ENCODE data around the gene ACVR2B. TPM values are rescaled to one million over a fixed set of nuclear protein-coding genes. Genes with fewer than 3 reads are reported as not detected.

Gene ACVR2B
- total and polyA plus RNA-seq, 2 experiments from 2014 or later = 27.9 to 98.7 TPM

DNA sequence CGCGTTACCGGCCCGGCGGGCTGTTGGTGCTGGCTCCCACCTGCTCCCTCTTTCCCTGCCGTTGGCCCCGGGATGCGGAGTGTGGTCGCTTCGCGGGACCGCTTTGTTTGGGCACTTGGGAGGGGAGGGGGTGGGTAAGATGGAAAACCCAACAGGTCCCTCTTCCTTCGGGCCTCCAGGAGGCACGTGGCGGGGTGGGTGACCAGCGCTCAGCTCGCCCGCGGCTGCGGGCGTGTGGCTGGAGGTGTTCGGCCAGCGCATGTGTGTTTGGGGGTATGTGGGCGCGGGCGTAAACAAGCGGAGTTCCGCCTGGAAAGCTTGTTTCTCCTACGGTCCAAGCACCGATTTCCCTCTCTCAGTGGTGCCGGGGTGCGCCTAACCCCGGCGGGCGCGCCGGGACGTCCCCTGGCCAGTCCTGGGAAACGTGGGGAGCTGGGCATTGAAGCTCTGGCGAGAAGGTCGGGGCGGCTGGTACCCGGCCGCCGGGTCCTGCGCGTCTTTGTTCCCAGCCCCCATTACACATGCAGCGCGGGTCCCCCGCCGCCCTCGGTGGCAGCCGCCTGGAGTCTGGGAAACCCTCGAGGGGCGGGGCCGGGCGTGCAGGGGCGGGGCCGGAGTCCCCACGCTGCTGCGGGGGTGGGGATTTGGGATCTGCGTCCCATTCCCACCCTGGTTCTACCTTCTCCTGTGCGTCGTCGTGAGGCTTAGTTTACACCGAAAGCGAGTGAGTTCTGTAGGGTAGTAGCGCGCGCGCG, 1.4 kb downstream of the ACVR2B start:
- H3K4me1 Mint-ChIP-seq = peaks cover 45% of the 10 kb centered on the region
- DNase-seq (ENCODE audit: low spot score) = peak; percentile 89

More for the DNA sequence above, 1.4 kb downstream of the ACVR2B start:
- peak; percentile 54 for ATAC-seq
- Mint-ChIP-seq H3K27me3 (ENCODE audit: insufficient read depth, low read depth, poor library complexity) (peaks cover 14% of the 10 kb centered on the region), H3K4me3 (peak overlapping the region; percentile 99), H3K27ac (peak overlapping the region; percentile 100), H3K9me3 (peaks cover 11% of the 10 kb centered on the region), H3K36me3 (ENCODE audit: low read depth) (peaks cover 15% of the 10 kb centered on the region)
- Histone ChIP-seq H3F3A (replicated peaks; ENCODE audit: low read depth) (peaks cover 14% of the 10 kb centered on the region), H3K27ac (ENCODE audit: low read depth) (peak overlapping the region; percentile 91), H3K9me2 (ENCODE audit: insufficient read depth) (no peaks in the 10 kb centered on the region), H3K79me2 (replicated peaks; ENCODE audit: insufficient read depth) (peaks cover 52% of the 10 kb centered on the region), H3K27me3 (ENCODE audit: insufficient read depth) (no peaks in the 10 kb centered on the region), H3K4me2 (peak overlapping the region; percentile 91), H3K4me1 (ENCODE audit: insufficient read depth) (peaks cover 32% of the 10 kb centered on the region), H4K20me1 (replicated peaks; ENCODE audit: insufficient read depth) (peaks cover 38% of the 10 kb centered on the region), H2AFZ (no peak overlapping the region), H3K4me3 (peak overlapping the region; percentile 94), H3K36me3 (ENCODE audit: insufficient read depth) (no peaks in the 10 kb centered on the region)
- TF ChIP-seq CREB1 (CRISPR knock-in tag; IDR thresholded peaks at IDR 0.05; ENCODE audit: low read depth) (0 out of 2 replicates have a peak, but pooled peaks have one; percentile 49), POLR2AphosphoS5 (IDR thresholded peaks at IDR 0.05; ENCODE audit: low read depth) (peak; percentile 80), JUNB (IDR thresholded peaks at IDR 0.05; ENCODE audit: unreplicated experiment) (no peak), ZNF114 (CRISPR knock-in tag; IDR thresholded peaks at IDR 0.05) (no peak), EZH2 (IDR thresholded peaks at IDR 0.05; ENCODE audit: low read depth, unreplicated experiment) (no peak), EZH2phosphoT487 (IDR thresholded peaks at IDR 0.05; ENCODE audit: unreplicated experiment) (no peak)
- TF ChIP-seq, protein P1, sequence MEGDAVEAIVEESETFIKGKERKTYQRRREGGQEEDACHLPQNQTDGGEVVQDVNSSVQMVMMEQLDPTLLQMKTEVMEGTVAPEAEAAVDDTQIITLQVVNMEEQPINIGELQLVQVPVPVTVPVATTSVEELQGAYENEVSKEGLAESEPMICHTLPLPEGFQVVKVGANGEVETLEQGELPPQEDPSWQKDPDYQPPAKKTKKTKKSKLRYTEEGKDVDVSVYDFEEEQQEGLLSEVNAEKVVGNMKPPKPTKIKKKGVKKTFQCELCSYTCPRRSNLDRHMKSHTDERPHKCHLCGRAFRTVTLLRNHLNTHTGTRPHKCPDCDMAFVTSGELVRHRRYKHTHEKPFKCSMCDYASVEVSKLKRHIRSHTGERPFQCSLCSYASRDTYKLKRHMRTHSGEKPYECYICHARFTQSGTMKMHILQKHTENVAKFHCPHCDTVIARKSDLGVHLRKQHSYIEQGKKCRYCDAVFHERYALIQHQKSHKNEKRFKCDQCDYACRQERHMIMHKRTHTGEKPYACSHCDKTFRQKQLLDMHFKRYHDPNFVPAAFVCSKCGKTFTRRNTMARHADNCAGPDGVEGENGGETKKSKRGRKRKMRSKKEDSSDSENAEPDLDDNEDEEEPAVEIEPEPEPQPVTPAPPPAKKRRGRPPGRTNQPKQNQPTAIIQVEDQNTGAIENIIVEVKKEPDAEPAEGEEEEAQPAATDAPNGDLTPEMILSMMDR (conservative IDR thresholded peaks at IDR 0.05; ENCODE audit: low read depth in 2 of 2) = no peak
- TF ChIP-seq, protein P2, sequence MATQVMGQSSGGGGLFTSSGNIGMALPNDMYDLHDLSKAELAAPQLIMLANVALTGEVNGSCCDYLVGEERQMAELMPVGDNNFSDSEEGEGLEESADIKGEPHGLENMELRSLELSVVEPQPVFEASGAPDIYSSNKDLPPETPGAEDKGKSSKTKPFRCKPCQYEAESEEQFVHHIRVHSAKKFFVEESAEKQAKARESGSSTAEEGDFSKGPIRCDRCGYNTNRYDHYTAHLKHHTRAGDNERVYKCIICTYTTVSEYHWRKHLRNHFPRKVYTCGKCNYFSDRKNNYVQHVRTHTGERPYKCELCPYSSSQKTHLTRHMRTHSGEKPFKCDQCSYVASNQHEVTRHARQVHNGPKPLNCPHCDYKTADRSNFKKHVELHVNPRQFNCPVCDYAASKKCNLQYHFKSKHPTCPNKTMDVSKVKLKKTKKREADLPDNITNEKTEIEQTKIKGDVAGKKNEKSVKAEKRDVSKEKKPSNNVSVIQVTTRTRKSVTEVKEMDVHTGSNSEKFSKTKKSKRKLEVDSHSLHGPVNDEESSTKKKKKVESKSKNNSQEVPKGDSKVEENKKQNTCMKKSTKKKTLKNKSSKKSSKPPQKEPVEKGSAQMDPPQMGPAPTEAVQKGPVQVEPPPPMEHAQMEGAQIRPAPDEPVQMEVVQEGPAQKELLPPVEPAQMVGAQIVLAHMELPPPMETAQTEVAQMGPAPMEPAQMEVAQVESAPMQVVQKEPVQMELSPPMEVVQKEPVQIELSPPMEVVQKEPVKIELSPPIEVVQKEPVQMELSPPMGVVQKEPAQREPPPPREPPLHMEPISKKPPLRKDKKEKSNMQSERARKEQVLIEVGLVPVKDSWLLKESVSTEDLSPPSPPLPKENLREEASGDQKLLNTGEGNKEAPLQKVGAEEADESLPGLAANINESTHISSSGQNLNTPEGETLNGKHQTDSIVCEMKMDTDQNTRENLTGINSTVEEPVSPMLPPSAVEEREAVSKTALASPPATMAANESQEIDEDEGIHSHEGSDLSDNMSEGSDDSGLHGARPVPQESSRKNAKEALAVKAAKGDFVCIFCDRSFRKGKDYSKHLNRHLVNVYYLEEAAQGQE (IDR thresholded peaks at IDR 0.05; ENCODE audit: unreplicated experiment) = peak; percentile 12
